Endothelial cell of umbilical vein (primary cell): ENCODE measurements around the gene SMPX.

Experiments
- CTCF ChIP-seq, 2 donors: IDR thresholded peaks; 1 replicate in 1 of 2; 2 replicates in 1 of 2; pipeline ENCODE4 v1.5.1; 2011; ENCODE audit warnings: low read length in 2 of 2, mild to moderate bottlenecking in 2 of 2, moderate library complexity in 2 of 2, control low read depth in 1 of 2, inconsistent platforms in 1 of 2, low read depth in 1 of 2; ENCODE audit not compliant: insufficient read depth in 1 of 2; ENCODE audit errors: extremely low read depth in 1 of 2
- EZH2 ChIP-seq: IDR thresholded peaks from 2 replicates; pipeline ENCODE4 v1.6.1; 2012; ENCODE audit warnings: borderline replicate concordance, low read depth, mild to moderate bottlenecking, moderate library complexity, low read length, inconsistent platforms; ENCODE audit not compliant: severe bottlenecking
- FOS ChIP-seq: IDR thresholded peaks from 2 replicates; pipeline ENCODE4 v1.6.1; 2011; ENCODE audit warnings: mild to moderate bottlenecking, low read length, moderate library complexity, borderline replicate concordance; ENCODE audit not compliant: insufficient read depth
- JUN ChIP-seq: IDR thresholded peaks from 2 replicates; pipeline ENCODE4 v1.6.1; 2011; ENCODE audit warnings: borderline replicate concordance, low read depth; ENCODE audit not compliant: insufficient read length, insufficient read depth
- MAX ChIP-seq: IDR thresholded peaks from 2 replicates; pipeline ENCODE4 v1.6.1; 2011; ENCODE audit not compliant: insufficient read depth, insufficient read length
- MYC ChIP-seq: IDR thresholded peaks from one replicate; pipeline ENCODE4 v1.6.1; 2011; ENCODE audit warnings: mild to moderate bottlenecking, low read depth, low read length
- POLR2A ChIP-seq: IDR thresholded peaks from 2 replicates; pipeline ENCODE4 v1.6.1; 2012; ENCODE audit warnings: low read depth, mild to moderate bottlenecking, control low read depth, low read length
- POLR2AphosphoS5 ChIP-seq: IDR thresholded peaks from 2 replicates; pipeline ENCODE4 v1.6.1; 2012; ENCODE audit warnings: low read depth, mild to moderate bottlenecking, control low read depth, low read length, moderate library complexity; ENCODE audit not compliant: insufficient read depth

GRCh38 chrX:21756785-21757529 is 959 bp downstream of the SMPX start:
- TF ChIP-seq MAX (no peak), CTCF (IDR thresholded peaks at IDR 0.05; ENCODE audit: extremely low read depth in 1 of 2, insufficient read depth in 1 of 2, low read depth in 1 of 2, low read length in 2 of 2) (no peak), JUN (no peak), POLR2A (no peak), EZH2 (no peak), FOS (no peak), POLR2AphosphoS5 (no peak), MYC (no peak)
